Endothelial cell of umbilical vein (primary cell): ENCODE measurements around the gene MMADHC. TPM values are rescaled to one million over a fixed set of nuclear protein-coding genes. Genes with fewer than 3 reads are reported as not detected.

Experiments used
- BruUV-seq: library from RNA; stranded (reverse); fragments of 400-500 nt; replicated peaks from 2 replicates; lab custom pipeline; 2021; lab: Mats Ljungman, UMichigan
- CTCF ChIA-PET: fragments of 300-600, 350-600 bp; sonication (Branson Sonifier 250); formaldehyde crosslinking; loops from one replicate; lab custom pipeline; 2021; ENCODE audit warnings: antibody characterized with exemption, inconsistent platforms; lab: Charles Lee
- POLR2A ChIA-PET: fragments of 300-600, 350-600 bp; sonication (Branson Sonifier 250); formaldehyde crosslinking; loops from one replicate; lab custom pipeline; 2021; ENCODE audit warnings: antibody characterized with exemption, inconsistent platforms; lab: Charles Lee
- DNase-seq: peaks from one replicate; pipeline ENCODE4 v3.0.0-alpha.2; 2011; ENCODE audit warnings: low read depth, low spot score
- FAIRE-seq: peaks from 2 replicates; lab custom pipeline; 2011; peaks lifted over from hg19 to GRCh38; lab: Jason Lieb, UNC
- H2AFZ ChIP-seq: 2 replicates; pipeline ENCODE4 v1.6.0; 2012; ENCODE audit warnings: low read depth, low read length, control low read depth, inconsistent platforms
- H3K27ac ChIP-seq: 2 replicates; pipeline ENCODE4 v1.5.1; 2011; ENCODE audit warnings: low read depth, mild to moderate bottlenecking, control low read depth, low read length, moderate library complexity; ENCODE audit not compliant: insufficient read depth
- H3K27me3 ChIP-seq, 2 experiments: 2 replicates each; pipeline versions ENCODE4 v1.6.0 to v1.6.1; 2011; ENCODE audit warnings: low read length in 2 of 2, mixed read lengths in 1 of 2; ENCODE audit not compliant: control insufficient read depth in 2 of 2, insufficient read depth in 2 of 2
- H3K36me3 ChIP-seq, 2 experiments: 2 replicates in 1 of 2; 3 replicates in 1 of 2; pipeline ENCODE4 v1.5.1; 2011; ENCODE audit warnings: low read length in 2 of 2, mild to moderate bottlenecking in 1 of 2, moderate library complexity in 1 of 2; ENCODE audit not compliant: control insufficient read depth in 2 of 2, insufficient read depth in 2 of 2; ENCODE audit errors: extremely low read depth in 1 of 2
- H3K4me1 ChIP-seq: 3 replicates; pipeline ENCODE4 v1.5.1; 2011; ENCODE audit warnings: mild to moderate bottlenecking, low read length; ENCODE audit not compliant: control insufficient read depth, insufficient read depth; ENCODE audit errors: extremely low read depth
- H3K4me2 ChIP-seq: 2 replicates; pipeline ENCODE4 v1.6.1; 2011; ENCODE audit warnings: low read length, control low read depth, mixed read lengths; ENCODE audit not compliant: insufficient read depth
- H3K4me3 ChIP-seq, 3 experiments: fragments of 200-600 bp in 1 of 3; sonication (generic), shearing (Covaris generic) in 1 of 3; replicated peaks in 1 of 3; 2 replicates each; pipeline ENCODE4 v1.5.1; 2011 to 2016; ENCODE audit warnings: control low read depth in 3 of 3, low read length in 3 of 3, mild to moderate bottlenecking in 2 of 3, inconsistent platforms in 1 of 3, low read depth in 1 of 3, moderate library complexity in 1 of 3; ENCODE audit not compliant: insufficient read depth in 1 of 3
- H3K79me2 ChIP-seq: 2 replicates; pipeline ENCODE4 v1.6.0; 2012; ENCODE audit warnings: low read length, inconsistent platforms; ENCODE audit not compliant: control insufficient read depth, insufficient read depth
- H3K9ac ChIP-seq: replicated peaks from 2 replicates; pipeline ENCODE3; 2011; ENCODE audit warnings: low read length, control low read depth; ENCODE audit not compliant: insufficient read depth; ENCODE audit errors: extremely low read depth
- H3K9me1 ChIP-seq: replicated peaks from 3 replicates; pipeline ENCODE4 v1.6.0; 2011; ENCODE audit warnings: mild to moderate bottlenecking, low read length; ENCODE audit not compliant: control insufficient read depth, insufficient read depth; ENCODE audit errors: extremely low read depth
- H3K9me3 ChIP-seq: replicated peaks from 2 replicates; pipeline ENCODE4 v1.5.1; 2012; ENCODE audit warnings: low read length, inconsistent platforms; ENCODE audit not compliant: control insufficient read depth, insufficient read depth
- H4K20me1 ChIP-seq: replicated peaks from 2 replicates; pipeline ENCODE3; 2011; ENCODE audit warnings: mild to moderate bottlenecking, low read length; ENCODE audit not compliant: control insufficient read depth, insufficient read depth; ENCODE audit errors: extremely low read depth
- EZH2 ChIP-seq: IDR thresholded peaks from 2 replicates; pipeline ENCODE4 v1.6.1; 2012; ENCODE audit warnings: borderline replicate concordance, low read depth, mild to moderate bottlenecking, moderate library complexity, low read length, inconsistent platforms; ENCODE audit not compliant: severe bottlenecking
- FOS ChIP-seq: IDR thresholded peaks from 2 replicates; pipeline ENCODE4 v1.6.1; 2011; ENCODE audit warnings: mild to moderate bottlenecking, low read length, moderate library complexity, borderline replicate concordance; ENCODE audit not compliant: insufficient read depth
- GATA2 ChIP-seq: IDR thresholded peaks from 2 replicates; pipeline ENCODE4 v1.7.0; 2011; ENCODE audit warnings: low read depth, mild to moderate bottlenecking, moderate library complexity, mixed read lengths, low read length; ENCODE audit not compliant: insufficient read length, insufficient read depth
- JUN ChIP-seq: IDR thresholded peaks from 2 replicates; pipeline ENCODE4 v1.6.1; 2011; ENCODE audit warnings: borderline replicate concordance, low read depth; ENCODE audit not compliant: insufficient read length, insufficient read depth
- MYC ChIP-seq: IDR thresholded peaks from one replicate; pipeline ENCODE4 v1.6.1; 2011; ENCODE audit warnings: mild to moderate bottlenecking, low read depth, low read length
- POLR2A ChIP-seq: IDR thresholded peaks from 2 replicates; pipeline ENCODE4 v1.6.1; 2012; ENCODE audit warnings: low read depth, mild to moderate bottlenecking, control low read depth, low read length
- POLR2AphosphoS5 ChIP-seq: IDR thresholded peaks from 2 replicates; pipeline ENCODE4 v1.6.1; 2012; ENCODE audit warnings: low read depth, mild to moderate bottlenecking, control low read depth, low read length, moderate library complexity; ENCODE audit not compliant: insufficient read depth
- dilution Hi-C: fragments of 300-500 bp; cut with MboI; formaldehyde crosslinking; loops from one replicate; pipeline ENCODE4 v1.15.0; 2019; ENCODE audit warnings: low sequenced_read_pairs; ENCODE audit not compliant: extremely low pct_ligation_motif_present
- intact Hi-C: fragments of 100-400 bp; cut with micrococcal nuclease; formaldehyde crosslinking; loops from one replicate; pipeline ENCODE4 v1.10.0; 2022
- polyA plus RNA-seq, 4 experiments: library from polyadenylated mRNA; depleted of rRNA in 3 of 4; stranded (reverse) in 3 of 4; unstranded in 1 of 4; fragments of >200 nt; gene quantifications; 2 replicates each; pipeline versions ENCODE4 v1.2.1 to v1.2.3, GENCODE V29; 2011 to 2012; ENCODE audit warnings: missing spikeins in 1 of 4
- total RNA-seq: library from RNA; stranded (reverse); gene quantifications from 2 replicates; pipeline ENCODE4 v1.2.3, GENCODE V29; 2021
- TF ChIP-seq, protein P1 (sequence below): IDR thresholded peaks from 2 replicates; pipeline ENCODE4 v1.6.1; 2011; ENCODE audit not compliant: insufficient read depth, insufficient read length
- TF ChIP-seq, protein P2 (sequence below), 2 donors: IDR thresholded peaks; 1 replicate in 1 of 2; 2 replicates in 1 of 2; pipeline ENCODE4 v1.5.1; 2011; ENCODE audit warnings: low read length in 2 of 2, mild to moderate bottlenecking in 2 of 2, moderate library complexity in 2 of 2, control low read depth in 1 of 2, inconsistent platforms in 1 of 2, low read depth in 1 of 2; ENCODE audit not compliant: insufficient read depth in 1 of 2; ENCODE audit errors: extremely low read depth in 1 of 2

The MMADHC gene
- total and polyA plus RNA-seq, 2 donors (not counting 3 experiments of a cell fraction or from before 2014, with no cell fraction given) = 53.4 to 115 TPM

- Histone ChIP-seq H3K9me3 (no peaks in the 10 kb centered on the region), H4K20me1 (no peaks in the 10 kb centered on the region), H3K79me2 (no peaks in the 10 kb centered on the region), H3K9me1 (no peaks in the 10 kb centered on the region), H3K27me3 (no peaks in the 10 kb centered on the region), H2AFZ (no peak overlapping the region), H3K4me1 (no peaks in the 10 kb centered on the region), H3K27ac (no peak overlapping the region), H3K4me3 (no peak overlapping the region), H3K36me3 (no peaks in the 10 kb centered on the region), H3K4me2 (no peak overlapping the region), H3K9ac (no peak overlapping the region)
- BruUV-seq = no TSS peak
- intact Hi-C loops = no loop called here
- FAIRE-seq (no peak), DNase-seq (no peak)
- dilution Hi-C loops = no loop called here
- CTCF ChIA-PET = interaction anchor here (1.0 kb wide), 1 partner anchor 12 kb away, joined by 3 read pairs; no protein-coding TSS in a partner anchor
- POLR2A ChIA-PET = no interaction called here
- no peak for TF ChIP-seq FOS
- no peak for TF ChIP-seq EZH2
- no peak for TF ChIP-seq GATA2
- no peak for TF ChIP-seq POLR2AphosphoS5
- TF ChIP-seq JUN = no peak
- TF ChIP-seq, protein P1, sequence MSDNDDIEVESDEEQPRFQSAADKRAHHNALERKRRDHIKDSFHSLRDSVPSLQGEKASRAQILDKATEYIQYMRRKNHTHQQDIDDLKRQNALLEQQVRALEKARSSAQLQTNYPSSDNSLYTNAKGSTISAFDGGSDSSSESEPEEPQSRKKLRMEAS = no peak
- no peak for TF ChIP-seq MYC
- TF ChIP-seq, protein P2, sequence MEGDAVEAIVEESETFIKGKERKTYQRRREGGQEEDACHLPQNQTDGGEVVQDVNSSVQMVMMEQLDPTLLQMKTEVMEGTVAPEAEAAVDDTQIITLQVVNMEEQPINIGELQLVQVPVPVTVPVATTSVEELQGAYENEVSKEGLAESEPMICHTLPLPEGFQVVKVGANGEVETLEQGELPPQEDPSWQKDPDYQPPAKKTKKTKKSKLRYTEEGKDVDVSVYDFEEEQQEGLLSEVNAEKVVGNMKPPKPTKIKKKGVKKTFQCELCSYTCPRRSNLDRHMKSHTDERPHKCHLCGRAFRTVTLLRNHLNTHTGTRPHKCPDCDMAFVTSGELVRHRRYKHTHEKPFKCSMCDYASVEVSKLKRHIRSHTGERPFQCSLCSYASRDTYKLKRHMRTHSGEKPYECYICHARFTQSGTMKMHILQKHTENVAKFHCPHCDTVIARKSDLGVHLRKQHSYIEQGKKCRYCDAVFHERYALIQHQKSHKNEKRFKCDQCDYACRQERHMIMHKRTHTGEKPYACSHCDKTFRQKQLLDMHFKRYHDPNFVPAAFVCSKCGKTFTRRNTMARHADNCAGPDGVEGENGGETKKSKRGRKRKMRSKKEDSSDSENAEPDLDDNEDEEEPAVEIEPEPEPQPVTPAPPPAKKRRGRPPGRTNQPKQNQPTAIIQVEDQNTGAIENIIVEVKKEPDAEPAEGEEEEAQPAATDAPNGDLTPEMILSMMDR (IDR thresholded peaks at IDR 0.05; ENCODE audit: extremely low read depth in 1 of 2, insufficient read depth in 1 of 2, low read depth in 1 of 2, low read length in 2 of 2) = no peak
- TF ChIP-seq POLR2A = no peak
These were observed 46.5 kb upstream of the MMADHC start for GRCh38 chr2:149634103-149634502.
